ENCODE results near the gene PIK3R3.
"Not testable (repeated sequence)": the region's sequence is repeated elsewhere in the genome, so short reads cannot be mapped to it uniquely, and the experiment has no call there.

Gene PIK3R3

GRCh38 chr1:46094471-46095005 lies 37.9 kb downstream of the PIK3R3 start:
- H3K27ac ChIP-seq (ENCODE audit: low read depth, low read length) = no peak overlapping the region
- no peaks in the 10 kb centered on the region for H3K4me1 ChIP-seq (ENCODE audit: control insufficient read depth, insufficient read depth, low read length)
- H3K9ac ChIP-seq (ENCODE audit: low read length) = no peak overlapping the region
- no peak overlapping the region for H3K4me3 ChIP-seq (ENCODE audit: low read length)
- H3K36me3 ChIP-seq (ENCODE audit: control insufficient read depth, insufficient read depth, low read length) = no peaks in the 10 kb centered on the region
- no peaks in the 10 kb centered on the region for H3K27me3 ChIP-seq (ENCODE audit: control insufficient read depth, insufficient read depth, low read length)

- H3K27me3 ChIP-seq (ENCODE audit: control insufficient read depth, insufficient read depth, low read length); H3K27ac ChIP-seq (ENCODE audit: low read depth, low read length); H3K9ac ChIP-seq (ENCODE audit: low read length); H3K36me3 ChIP-seq (ENCODE audit: control insufficient read depth, insufficient read depth, low read length); H3K4me3 ChIP-seq (ENCODE audit: low read length); H3K4me1 ChIP-seq (ENCODE audit: control insufficient read depth, insufficient read depth, low read length): not testable (repeated sequence)
Measured at GRCh38 chr1:46093832-46094231, 38.6 kb downstream of the PIK3R3 start.

GRCh38 chr1:46087891-46088290 lies 44.5 kb downstream of the PIK3R3 start:
- no peaks in the 10 kb centered on the region for H3K36me3 ChIP-seq (ENCODE audit: control insufficient read depth, insufficient read depth, low read length)
- no peak overlapping the region for H3K9ac ChIP-seq (ENCODE audit: low read length)
- H3K4me1 ChIP-seq (ENCODE audit: control insufficient read depth, insufficient read depth, low read length) = no peaks in the 10 kb centered on the region
- H3K27me3 ChIP-seq (ENCODE audit: control insufficient read depth, insufficient read depth, low read length) = no peaks in the 10 kb centered on the region
- H3K27ac ChIP-seq (ENCODE audit: low read depth, low read length) = no peak overlapping the region
- H3K4me3 ChIP-seq (ENCODE audit: low read length) = no peak overlapping the region

GRCh38 chr1:46086576-46086975 lies 45.9 kb downstream of the PIK3R3 start:
- no peak overlapping the region for H3K4me3 ChIP-seq (ENCODE audit: low read length)
- no peaks in the 10 kb centered on the region for H3K36me3 ChIP-seq (ENCODE audit: control insufficient read depth, insufficient read depth, low read length)
- no peak overlapping the region for H3K27ac ChIP-seq (ENCODE audit: low read depth, low read length)
- H3K27me3 ChIP-seq (ENCODE audit: control insufficient read depth, insufficient read depth, low read length) = no peaks in the 10 kb centered on the region
- no peak overlapping the region for H3K9ac ChIP-seq (ENCODE audit: low read length)
- no peaks in the 10 kb centered on the region for H3K4me1 ChIP-seq (ENCODE audit: control insufficient read depth, insufficient read depth, low read length)

GRCh38 chr1:46084553-46085451 lies 47.6 kb downstream of the PIK3R3 start:
- Histone ChIP-seq H3K4me3 (ENCODE audit: low read length) (no peak overlapping the region), H3K4me1 (ENCODE audit: control insufficient read depth, insufficient read depth, low read length) (no peaks in the 10 kb centered on the region), H3K36me3 (ENCODE audit: control insufficient read depth, insufficient read depth, low read length) (no peaks in the 10 kb centered on the region), H3K27me3 (ENCODE audit: control insufficient read depth, insufficient read depth, low read length) (no peaks in the 10 kb centered on the region), H3K27ac (ENCODE audit: low read depth, low read length) (no peak overlapping the region), H3K9ac (ENCODE audit: low read length) (no peak overlapping the region)

- Histone ChIP-seq H3K4me1 (ENCODE audit: control insufficient read depth, insufficient read depth, low read length) (no peaks in the 10 kb centered on the region), H3K27ac (ENCODE audit: low read depth, low read length) (no peak overlapping the region), H3K9ac (ENCODE audit: low read length) (no peak overlapping the region), H3K27me3 (ENCODE audit: control insufficient read depth, insufficient read depth, low read length) (no peaks in the 10 kb centered on the region), H3K4me3 (ENCODE audit: low read length) (no peak overlapping the region), H3K36me3 (ENCODE audit: control insufficient read depth, insufficient read depth, low read length) (no peaks in the 10 kb centered on the region)
Measured at GRCh38 chr1:46083579-46083978, 48.9 kb downstream of the PIK3R3 start.

- no peak overlapping the region for H3K27ac ChIP-seq (ENCODE audit: low read depth, low read length)
- H3K9ac ChIP-seq (ENCODE audit: low read length) = no peak overlapping the region
- no peak overlapping the region for H3K4me3 ChIP-seq (ENCODE audit: low read length)
- no peaks in the 10 kb centered on the region for H3K36me3 ChIP-seq (ENCODE audit: control insufficient read depth, insufficient read depth, low read length)
- no peaks in the 10 kb centered on the region for H3K27me3 ChIP-seq (ENCODE audit: control insufficient read depth, insufficient read depth, low read length)
- no peaks in the 10 kb centered on the region for H3K4me1 ChIP-seq (ENCODE audit: control insufficient read depth, insufficient read depth, low read length)
Measured at GRCh38 chr1:46081619-46082018, 50.8 kb downstream of the PIK3R3 start.

GRCh38 chr1:46081206-46081605 lies 51.2 kb downstream of the PIK3R3 start:
- Histone ChIP-seq H3K9ac (ENCODE audit: low read length) (no peak overlapping the region), H3K4me1 (ENCODE audit: control insufficient read depth, insufficient read depth, low read length) (no peaks in the 10 kb centered on the region), H3K27me3 (ENCODE audit: control insufficient read depth, insufficient read depth, low read length) (no peaks in the 10 kb centered on the region), H3K36me3 (ENCODE audit: control insufficient read depth, insufficient read depth, low read length) (no peaks in the 10 kb centered on the region), H3K27ac (ENCODE audit: low read depth, low read length) (no peak overlapping the region), H3K4me3 (ENCODE audit: low read length) (no peak overlapping the region)

- no peak overlapping the region for H3K27ac ChIP-seq (ENCODE audit: low read depth, low read length)
- H3K36me3 ChIP-seq (ENCODE audit: control insufficient read depth, insufficient read depth, low read length) = no peaks in the 10 kb centered on the region
- no peak overlapping the region for H3K9ac ChIP-seq (ENCODE audit: low read length)
- no peaks in the 10 kb centered on the region for H3K4me1 ChIP-seq (ENCODE audit: control insufficient read depth, insufficient read depth, low read length)
- H3K27me3 ChIP-seq (ENCODE audit: control insufficient read depth, insufficient read depth, low read length) = no peaks in the 10 kb centered on the region
- H3K4me3 ChIP-seq (ENCODE audit: low read length) = no peak overlapping the region
Measured at GRCh38 chr1:46080257-46080656, 52.2 kb downstream of the PIK3R3 start.

- no peaks in the 10 kb centered on the region for H3K4me1 ChIP-seq (ENCODE audit: control insufficient read depth, insufficient read depth, low read length)
- H3K9ac ChIP-seq (ENCODE audit: low read length) = no peak overlapping the region
- H3K27me3 ChIP-seq (ENCODE audit: control insufficient read depth, insufficient read depth, low read length) = no peaks in the 10 kb centered on the region
- no peak overlapping the region for H3K4me3 ChIP-seq (ENCODE audit: low read length)
- no peak overlapping the region for H3K27ac ChIP-seq (ENCODE audit: low read depth, low read length)
- H3K36me3 ChIP-seq (ENCODE audit: control insufficient read depth, insufficient read depth, low read length) = no peaks in the 10 kb centered on the region
Measured at GRCh38 chr1:46077644-46078043, 54.8 kb downstream of the PIK3R3 start.

GRCh38 chr1:46076343-46076742 lies 56.1 kb downstream of the PIK3R3 start:
- H3K36me3 ChIP-seq (ENCODE audit: control insufficient read depth, insufficient read depth, low read length) = no peaks in the 10 kb centered on the region
- no peak overlapping the region for H3K27ac ChIP-seq (ENCODE audit: low read depth, low read length)
- no peaks in the 10 kb centered on the region for H3K27me3 ChIP-seq (ENCODE audit: control insufficient read depth, insufficient read depth, low read length)
- no peak overlapping the region for H3K4me3 ChIP-seq (ENCODE audit: low read length)
- no peak overlapping the region for H3K9ac ChIP-seq (ENCODE audit: low read length)
- H3K4me1 ChIP-seq (ENCODE audit: control insufficient read depth, insufficient read depth, low read length) = no peaks in the 10 kb centered on the region

GRCh38 chr1:46072975-46073374 lies 59.5 kb downstream of the PIK3R3 start:
- Histone ChIP-seq H3K4me3 (ENCODE audit: low read length) (no peak overlapping the region), H3K27me3 (ENCODE audit: control insufficient read depth, insufficient read depth, low read length) (no peaks in the 10 kb centered on the region), H3K4me1 (ENCODE audit: control insufficient read depth, insufficient read depth, low read length) (no peaks in the 10 kb centered on the region), H3K27ac (ENCODE audit: low read depth, low read length) (no peak overlapping the region), H3K36me3 (ENCODE audit: control insufficient read depth, insufficient read depth, low read length) (no peaks in the 10 kb centered on the region), H3K9ac (ENCODE audit: low read length) (no peak overlapping the region)

All from rectal smooth muscle tissue (tissue), 1 donor.